Measurements from ENCODE around the gene MEAF6. TPM values are rescaled to one million over a fixed set of nuclear protein-coding genes. Genes with fewer than 3 reads are reported as not detected.

Gene MEAF6
- total RNA-seq, 1 experiment from 2014 or later, result 38.3 TPM

- no TSS peak for BruUV-seq (replicated peaks)
- H3K9me3 ChIP-seq, result no peaks in the 10 kb centered on the region
- no peaks in the 10 kb centered on the region for H3K27me3 Mint-ChIP-seq (ENCODE audit: insufficient read depth, unreplicated experiment)
- H3K27me3 ChIP-seq (replicated peaks; ENCODE audit: control insufficient read depth, insufficient read depth, low read length), result no peaks in the 10 kb centered on the region
- H3K27ac Mint-ChIP-seq (ENCODE audit: unreplicated experiment), result no peak overlapping the region
- no peaks in the 10 kb centered on the region for H3K36me3 ChIP-seq (ENCODE audit: control insufficient read depth, insufficient read depth, low read length)
- no peak for DNase-seq
- H3K36me3 Mint-ChIP-seq (ENCODE audit: insufficient read depth, unreplicated experiment), result no peaks in the 10 kb centered on the region
- H3K4me3 ChIP-seq (ENCODE audit: low read depth, low read length), result no peak overlapping the region
- H3K4me1 ChIP-seq, result no peaks in the 10 kb centered on the region
- H3K4me3 Mint-ChIP-seq (ENCODE audit: unreplicated experiment), result no peak overlapping the region
- no peaks in the 10 kb centered on the region for H3K4me1 Mint-ChIP-seq (ENCODE audit: low read depth, unreplicated experiment)
- no peak for TF ChIP-seq CTCF (IDR thresholded peaks at IDR 0.05; ENCODE audit: insufficient read depth in 1 of 2, low read depth in 1 of 2, low read length in 1 of 2, severe bottlenecking in 1 of 2, unreplicated experiment in 1 of 2)
- intact Hi-C loops (cut with micrococcal nuclease; ENCODE audit: unreplicated experiment), result no loop called here
- ChIA-PET CTCF (no interaction called here), POLR2A (no interaction called here)
- H3K9me3 Mint-ChIP-seq (ENCODE audit: unreplicated experiment), result no peaks in the 10 kb centered on the region
These were observed 50.1 kb downstream of the MEAF6 start for GRCh38 chr1:37464443-37464842.

- H3K27me3 Mint-ChIP-seq (ENCODE audit: insufficient read depth, unreplicated experiment), result no peaks in the 10 kb centered on the region
- no peak overlapping the region for H3K27ac Mint-ChIP-seq (ENCODE audit: unreplicated experiment)
- no peaks in the 10 kb centered on the region for H3K4me1 Mint-ChIP-seq (ENCODE audit: low read depth, unreplicated experiment)
- ChIA-PET POLR2A (no interaction called here), CTCF (no interaction called here)
- TF ChIP-seq CTCF (IDR thresholded peaks at IDR 0.05; ENCODE audit: insufficient read depth in 1 of 2, low read depth in 1 of 2, low read length in 1 of 2, severe bottlenecking in 1 of 2, unreplicated experiment in 1 of 2), result no peak
- no peaks in the 10 kb centered on the region for H3K36me3 Mint-ChIP-seq (ENCODE audit: insufficient read depth, unreplicated experiment)
- no TSS peak for BruUV-seq (replicated peaks)
- Histone ChIP-seq H3K4me3 (ENCODE audit: low read depth, low read length) (no peak overlapping the region), H3K36me3 (ENCODE audit: control insufficient read depth, insufficient read depth, low read length) (no peaks in the 10 kb centered on the region), H3K27me3 (replicated peaks; ENCODE audit: control insufficient read depth, insufficient read depth, low read length) (no peaks in the 10 kb centered on the region), H3K4me1 (no peaks in the 10 kb centered on the region), H3K9me3 (no peaks in the 10 kb centered on the region)
- no peaks in the 10 kb centered on the region for H3K9me3 Mint-ChIP-seq (ENCODE audit: unreplicated experiment)
- H3K4me3 Mint-ChIP-seq (ENCODE audit: unreplicated experiment), result no peak overlapping the region
- DNase-seq, result no peak
- intact Hi-C loops (cut with micrococcal nuclease; ENCODE audit: unreplicated experiment), result no loop called here
These were observed 52.7 kb downstream of the MEAF6 start for GRCh38 chr1:37461698-37462436.

GRCh38 chr1:37458551-37458950 lies 56.0 kb downstream of the MEAF6 start:
- Mint-ChIP-seq H3K27me3 (ENCODE audit: insufficient read depth, unreplicated experiment) (no peaks in the 10 kb centered on the region), H3K4me1 (ENCODE audit: low read depth, unreplicated experiment) (no peaks in the 10 kb centered on the region), H3K4me3 (ENCODE audit: unreplicated experiment) (no peak overlapping the region), H3K9me3 (ENCODE audit: unreplicated experiment) (no peaks in the 10 kb centered on the region), H3K27ac (ENCODE audit: unreplicated experiment) (no peak overlapping the region), H3K36me3 (ENCODE audit: insufficient read depth, unreplicated experiment) (no peaks in the 10 kb centered on the region)
- Histone ChIP-seq H3K36me3 (ENCODE audit: control insufficient read depth, insufficient read depth, low read length) (no peaks in the 10 kb centered on the region), H3K27me3 (replicated peaks; ENCODE audit: control insufficient read depth, insufficient read depth, low read length) (no peaks in the 10 kb centered on the region), H3K4me3 (ENCODE audit: low read depth, low read length) (no peak overlapping the region), H3K9me3 (no peaks in the 10 kb centered on the region), H3K4me1 (no peaks in the 10 kb centered on the region)
- intact Hi-C loops (cut with micrococcal nuclease; ENCODE audit: unreplicated experiment), result no loop called here
- BruUV-seq (replicated peaks), result no TSS peak
- no peak for DNase-seq
- ChIA-PET POLR2A (no interaction called here), CTCF (interaction anchor here (0.6 to 1.3 kb wide), 6 partner anchors 14 to 220 kb away, joined by 3 to 9 read pairs (median 3); no protein-coding TSS in a partner anchor)
- no peak for TF ChIP-seq CTCF (IDR thresholded peaks at IDR 0.05; ENCODE audit: insufficient read depth in 1 of 2, low read depth in 1 of 2, low read length in 1 of 2, severe bottlenecking in 1 of 2, unreplicated experiment in 1 of 2)

Data from Caco-2 (cell line).